ENCODE measurements around the gene CFAP161. TPM values are rescaled to one million over a fixed set of nuclear protein-coding genes. Genes with fewer than 3 reads are reported as not detected.

The CFAP161 gene
- total and polyA plus RNA-seq, 9 of the 15 experiments (the other 6 are each of a cell fraction or from before 2014, with no cell fraction given) = 25.8 to 83.3 (median 75.6) TPM

DNA sequence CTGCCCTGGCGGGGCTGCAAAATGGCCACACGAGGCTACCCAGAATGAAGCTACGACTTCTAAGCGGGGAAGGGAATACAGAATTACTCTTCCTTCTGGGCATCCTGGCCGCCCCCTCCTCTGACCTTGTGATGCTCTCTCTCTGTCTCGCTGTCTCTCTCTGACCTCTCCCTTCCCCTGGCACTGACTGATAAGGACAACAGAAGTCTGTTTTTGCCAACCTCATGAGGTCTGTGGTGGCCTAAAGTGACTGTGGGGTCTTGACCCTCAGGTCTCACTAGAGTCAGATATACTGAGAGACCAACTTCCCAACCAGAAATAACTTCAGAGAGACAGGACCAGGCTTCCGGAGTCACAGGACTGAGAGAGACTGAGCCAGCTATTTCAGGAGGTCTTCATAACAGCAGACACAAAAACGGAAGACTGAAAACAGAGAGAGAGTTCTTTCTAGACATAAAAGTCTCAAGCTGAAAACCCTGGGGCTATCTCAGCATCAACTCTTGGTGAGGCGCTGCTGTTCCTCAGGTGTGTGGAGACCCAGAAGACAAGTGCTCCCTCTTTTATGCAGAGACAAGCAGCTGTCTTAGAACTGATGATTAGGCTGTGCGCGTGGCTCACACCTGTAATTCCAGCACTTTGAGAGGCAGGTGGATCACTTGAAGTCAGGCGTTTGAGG, 38.2 kb upstream of the CFAP161 start (continued):
- TF ChIP-seq, protein P1, sequence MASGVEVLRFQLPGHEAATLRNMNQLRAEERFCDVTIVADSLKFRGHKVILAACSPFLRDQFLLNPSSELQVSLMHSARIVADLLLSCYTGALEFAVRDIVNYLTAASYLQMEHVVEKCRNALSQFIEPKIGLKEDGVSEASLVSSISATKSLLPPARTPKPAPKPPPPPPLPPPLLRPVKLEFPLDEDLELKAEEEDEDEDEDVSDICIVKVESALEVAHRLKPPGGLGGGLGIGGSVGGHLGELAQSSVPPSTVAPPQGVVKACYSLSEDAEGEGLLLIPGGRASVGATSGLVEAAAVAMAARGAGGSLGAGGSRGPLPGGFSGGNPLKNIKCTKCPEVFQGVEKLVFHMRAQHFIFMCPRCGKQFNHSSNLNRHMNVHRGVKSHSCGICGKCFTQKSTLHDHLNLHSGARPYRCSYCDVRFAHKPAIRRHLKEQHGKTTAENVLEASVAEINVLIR (CRISPR knock-in tag; IDR thresholded peaks at IDR 0.05) = no peak
- TF ChIP-seq ZNF175 (CRISPR knock-in tag; IDR thresholded peaks at IDR 0.05; ENCODE audit: low read depth) = peak; percentile 59; the same call in 1 of the 2 replicates
- TF ChIP-seq ZSCAN32 (CRISPR knock-in tag; IDR thresholded peaks at IDR 0.05) = no peak
- peak; percentile 69 for TF ChIP-seq SMARCA4 (IDR thresholded peaks at IDR 0.05)
- TF ChIP-seq NR2C2 (CRISPR knock-in tag; IDR thresholded peaks at IDR 0.05) = no peak
- peak; percentile 60 for TF ChIP-seq NR2C2 (tag; IDR thresholded peaks at IDR 0.05)
- no peak for TF ChIP-seq WHSC1 (IDR thresholded peaks at IDR 0.05; ENCODE audit: low read length)
- TF ChIP-seq, protein P2, sequence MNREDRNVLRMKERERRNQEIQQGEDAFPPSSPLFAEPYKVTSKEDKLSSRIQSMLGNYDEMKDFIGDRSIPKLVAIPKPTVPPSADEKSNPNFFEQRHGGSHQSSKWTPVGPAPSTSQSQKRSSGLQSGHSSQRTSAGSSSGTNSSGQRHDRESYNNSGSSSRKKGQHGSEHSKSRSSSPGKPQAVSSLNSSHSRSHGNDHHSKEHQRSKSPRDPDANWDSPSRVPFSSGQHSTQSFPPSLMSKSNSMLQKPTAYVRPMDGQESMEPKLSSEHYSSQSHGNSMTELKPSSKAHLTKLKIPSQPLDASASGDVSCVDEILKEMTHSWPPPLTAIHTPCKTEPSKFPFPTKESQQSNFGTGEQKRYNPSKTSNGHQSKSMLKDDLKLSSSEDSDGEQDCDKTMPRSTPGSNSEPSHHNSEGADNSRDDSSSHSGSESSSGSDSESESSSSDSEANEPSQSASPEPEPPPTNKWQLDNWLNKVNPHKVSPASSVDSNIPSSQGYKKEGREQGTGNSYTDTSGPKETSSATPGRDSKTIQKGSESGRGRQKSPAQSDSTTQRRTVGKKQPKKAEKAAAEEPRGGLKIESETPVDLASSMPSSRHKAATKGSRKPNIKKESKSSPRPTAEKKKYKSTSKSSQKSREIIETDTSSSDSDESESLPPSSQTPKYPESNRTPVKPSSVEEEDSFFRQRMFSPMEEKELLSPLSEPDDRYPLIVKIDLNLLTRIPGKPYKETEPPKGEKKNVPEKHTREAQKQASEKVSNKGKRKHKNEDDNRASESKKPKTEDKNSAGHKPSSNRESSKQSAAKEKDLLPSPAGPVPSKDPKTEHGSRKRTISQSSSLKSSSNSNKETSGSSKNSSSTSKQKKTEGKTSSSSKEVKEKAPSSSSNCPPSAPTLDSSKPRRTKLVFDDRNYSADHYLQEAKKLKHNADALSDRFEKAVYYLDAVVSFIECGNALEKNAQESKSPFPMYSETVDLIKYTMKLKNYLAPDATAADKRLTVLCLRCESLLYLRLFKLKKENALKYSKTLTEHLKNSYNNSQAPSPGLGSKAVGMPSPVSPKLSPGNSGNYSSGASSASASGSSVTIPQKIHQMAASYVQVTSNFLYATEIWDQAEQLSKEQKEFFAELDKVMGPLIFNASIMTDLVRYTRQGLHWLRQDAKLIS (CRISPR knock-in tag; IDR thresholded peaks at IDR 0.05) = no peak
- TF ChIP-seq, protein P3, sequence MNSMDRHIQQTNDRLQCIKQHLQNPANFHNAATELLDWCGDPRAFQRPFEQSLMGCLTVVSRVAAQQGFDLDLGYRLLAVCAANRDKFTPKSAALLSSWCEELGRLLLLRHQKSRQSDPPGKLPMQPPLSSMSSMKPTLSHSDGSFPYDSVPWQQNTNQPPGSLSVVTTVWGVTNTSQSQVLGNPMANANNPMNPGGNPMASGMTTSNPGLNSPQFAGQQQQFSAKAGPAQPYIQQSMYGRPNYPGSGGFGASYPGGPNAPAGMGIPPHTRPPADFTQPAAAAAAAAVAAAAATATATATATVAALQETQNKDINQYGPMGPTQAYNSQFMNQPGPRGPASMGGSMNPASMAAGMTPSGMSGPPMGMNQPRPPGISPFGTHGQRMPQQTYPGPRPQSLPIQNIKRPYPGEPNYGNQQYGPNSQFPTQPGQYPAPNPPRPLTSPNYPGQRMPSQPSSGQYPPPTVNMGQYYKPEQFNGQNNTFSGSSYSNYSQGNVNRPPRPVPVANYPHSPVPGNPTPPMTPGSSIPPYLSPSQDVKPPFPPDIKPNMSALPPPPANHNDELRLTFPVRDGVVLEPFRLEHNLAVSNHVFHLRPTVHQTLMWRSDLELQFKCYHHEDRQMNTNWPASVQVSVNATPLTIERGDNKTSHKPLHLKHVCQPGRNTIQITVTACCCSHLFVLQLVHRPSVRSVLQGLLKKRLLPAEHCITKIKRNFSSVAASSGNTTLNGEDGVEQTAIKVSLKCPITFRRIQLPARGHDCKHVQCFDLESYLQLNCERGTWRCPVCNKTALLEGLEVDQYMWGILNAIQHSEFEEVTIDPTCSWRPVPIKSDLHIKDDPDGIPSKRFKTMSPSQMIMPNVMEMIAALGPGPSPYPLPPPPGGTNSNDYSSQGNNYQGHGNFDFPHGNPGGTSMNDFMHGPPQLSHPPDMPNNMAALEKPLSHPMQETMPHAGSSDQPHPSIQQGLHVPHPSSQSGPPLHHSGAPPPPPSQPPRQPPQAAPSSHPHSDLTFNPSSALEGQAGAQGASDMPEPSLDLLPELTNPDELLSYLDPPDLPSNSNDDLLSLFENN (IDR thresholded peaks at IDR 0.05; ENCODE audit: low read depth in 2 of 2, low read length in 2 of 2) = peak in 1 of 2 experiments; percentile 45; a peak in 1 of 4 replicates
- TF ChIP-seq CC2D1A (IDR thresholded peaks at IDR 0.05) = peak; percentile 43; the same call in 1 of the 2 replicates
- TF ChIP-seq DMBX1 (CRISPR knock-in tag; IDR thresholded peaks at IDR 0.05; ENCODE audit: borderline replicate concordance) = peak; percentile 20; the same call in 1 of the 2 replicates
- TF ChIP-seq, protein P4, sequence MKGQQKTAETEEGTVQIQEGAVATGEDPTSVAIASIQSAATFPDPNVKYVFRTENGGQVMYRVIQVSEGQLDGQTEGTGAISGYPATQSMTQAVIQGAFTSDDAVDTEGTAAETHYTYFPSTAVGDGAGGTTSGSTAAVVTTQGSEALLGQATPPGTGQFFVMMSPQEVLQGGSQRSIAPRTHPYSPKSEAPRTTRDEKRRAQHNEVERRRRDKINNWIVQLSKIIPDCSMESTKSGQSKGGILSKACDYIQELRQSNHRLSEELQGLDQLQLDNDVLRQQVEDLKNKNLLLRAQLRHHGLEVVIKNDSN (CRISPR knock-in tag; IDR thresholded peaks at IDR 0.05) = no peak
- TF ChIP-seq ZNF75A (CRISPR knock-in tag; IDR thresholded peaks at IDR 0.05) = no peak
- TF ChIP-seq, protein P5, sequence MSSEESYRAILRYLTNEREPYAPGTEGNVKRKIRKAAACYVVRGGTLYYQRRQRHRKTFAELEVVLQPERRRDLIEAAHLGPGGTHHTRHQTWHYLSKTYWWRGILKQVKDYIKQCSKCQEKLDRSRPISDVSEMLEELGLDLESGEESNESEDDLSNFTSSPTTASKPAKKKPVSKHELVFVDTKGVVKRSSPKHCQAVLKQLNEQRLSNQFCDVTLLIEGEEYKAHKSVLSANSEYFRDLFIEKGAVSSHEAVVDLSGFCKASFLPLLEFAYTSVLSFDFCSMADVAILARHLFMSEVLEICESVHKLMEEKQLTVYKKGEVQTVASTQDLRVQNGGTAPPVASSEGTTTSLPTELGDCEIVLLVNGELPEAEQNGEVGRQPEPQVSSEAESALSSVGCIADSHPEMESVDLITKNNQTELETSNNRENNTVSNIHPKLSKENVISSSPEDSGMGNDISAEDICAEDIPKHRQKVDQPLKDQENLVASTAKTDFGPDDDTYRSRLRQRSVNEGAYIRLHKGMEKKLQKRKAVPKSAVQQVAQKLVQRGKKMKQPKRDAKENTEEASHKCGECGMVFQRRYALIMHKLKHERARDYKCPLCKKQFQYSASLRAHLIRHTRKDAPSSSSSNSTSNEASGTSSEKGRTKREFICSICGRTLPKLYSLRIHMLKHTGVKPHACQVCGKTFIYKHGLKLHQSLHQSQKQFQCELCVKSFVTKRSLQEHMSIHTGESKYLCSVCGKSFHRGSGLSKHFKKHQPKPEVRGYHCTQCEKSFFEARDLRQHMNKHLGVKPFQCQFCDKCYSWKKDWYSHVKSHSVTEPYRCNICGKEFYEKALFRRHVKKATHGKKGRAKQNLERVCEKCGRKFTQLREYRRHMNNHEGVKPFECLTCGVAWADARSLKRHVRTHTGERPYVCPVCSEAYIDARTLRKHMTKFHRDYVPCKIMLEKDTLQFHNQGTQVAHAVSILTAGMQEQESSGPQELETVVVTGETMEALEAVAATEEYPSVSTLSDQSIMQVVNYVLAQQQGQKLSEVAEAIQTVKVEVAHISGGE (CRISPR knock-in tag; IDR thresholded peaks at IDR 0.05) = no peak
